GM06990 (cell line): ENCODE measurements around the gene GRK1.

Source experiments
- DNase-seq: peaks from one replicate; pipeline ENCODE4 v3.0.0-alpha.2; 2011; ENCODE audit not compliant: insufficient read length; ENCODE audit errors: extremely low read depth
- H3K27me3 ChIP-seq: replicated peaks from 2 replicates; pipeline ENCODE4 v1.6.0; 2011; ENCODE audit warnings: low read length; ENCODE audit not compliant: control insufficient read depth, insufficient read depth
- H3K36me3 ChIP-seq: 2 replicates; pipeline ENCODE4 v1.5.1; 2011; ENCODE audit warnings: low read length; ENCODE audit not compliant: control insufficient read depth, insufficient read depth
- H3K4me3 ChIP-seq: replicated peaks from 2 replicates; pipeline ENCODE4 v1.5.1; 2011; ENCODE audit warnings: low read depth, mild to moderate bottlenecking, control low read depth, low read length
- CTCF ChIP-seq: IDR thresholded peaks from 2 replicates; pipeline ENCODE4 v1.5.1; 2011; ENCODE audit warnings: low read length, control low read depth, mild to moderate bottlenecking, inconsistent platforms; ENCODE audit not compliant: insufficient read depth, poor library complexity, severe bottlenecking

Gene GRK1

GRCh38 chr13:113666951-113667701 lies at the start of gene GRK1:
Gene GRK1, plus strand, starts transcription at chr13:113667219. Its CDS starts 168 bp downstream, at chr13:113667387.
- DNase-seq = no peak
- H3K27me3 ChIP-seq = no peaks in the 10 kb centered on the region
- H3K36me3 ChIP-seq = no peaks in the 10 kb centered on the region
- H3K4me3 ChIP-seq = no peak within 1 kb of the TSS
- no peak for TF ChIP-seq CTCF

GRCh38 chr13:113617961-113618360 lies 49.1 kb upstream of the GRK1 start:
- peaks cover 11% of the 10 kb centered on the region for H3K36me3 ChIP-seq
- TF ChIP-seq CTCF = no peak
- no peak for DNase-seq

GRCh38 chr13:113618455-113618854 lies 48.6 kb upstream of the GRK1 start:
- H3K27me3 ChIP-seq = no peaks in the 10 kb centered on the region
- H3K4me3 ChIP-seq = no peak overlapping the region
- DNase-seq = no peak
- peaks cover 16% of the 10 kb centered on the region for H3K36me3 ChIP-seq
- no peak for TF ChIP-seq CTCF

More at GRCh38 chr13:113617961-113618360, 49.1 kb upstream of the GRK1 start:
- Histone ChIP-seq H3K27me3 (no peaks in the 10 kb centered on the region), H3K4me3 (no peak overlapping the region)

GRCh38 chr13:113620036-113620796 lies 46.8 kb upstream of the GRK1 start:
- Histone ChIP-seq H3K4me3 (no peak overlapping the region), H3K36me3 (peaks cover 20% of the 10 kb centered on the region), H3K27me3 (no peaks in the 10 kb centered on the region)
- no peak for DNase-seq
- no peak for TF ChIP-seq CTCF

- peaks cover 20% of the 10 kb centered on the region for H3K36me3 ChIP-seq
- TF ChIP-seq CTCF = no peak
- no peaks in the 10 kb centered on the region for H3K27me3 ChIP-seq
- no peak for DNase-seq
- no peak overlapping the region for H3K4me3 ChIP-seq
Measured at GRCh38 chr13:113621046-113621445, 46.0 kb upstream of the GRK1 start.
